ENCODE results near the gene FKBP1A. TPM values are rescaled to one million over a fixed set of nuclear protein-coding genes. Genes with fewer than 3 reads are reported as not detected.

Gene FKBP1A
- total and polyA plus RNA-seq, 9 of the 15 experiments (the other 6 are each of a cell fraction or from before 2014, with no cell fraction given) = 48.8 to 502 (median 89.6) TPM

DNA sequence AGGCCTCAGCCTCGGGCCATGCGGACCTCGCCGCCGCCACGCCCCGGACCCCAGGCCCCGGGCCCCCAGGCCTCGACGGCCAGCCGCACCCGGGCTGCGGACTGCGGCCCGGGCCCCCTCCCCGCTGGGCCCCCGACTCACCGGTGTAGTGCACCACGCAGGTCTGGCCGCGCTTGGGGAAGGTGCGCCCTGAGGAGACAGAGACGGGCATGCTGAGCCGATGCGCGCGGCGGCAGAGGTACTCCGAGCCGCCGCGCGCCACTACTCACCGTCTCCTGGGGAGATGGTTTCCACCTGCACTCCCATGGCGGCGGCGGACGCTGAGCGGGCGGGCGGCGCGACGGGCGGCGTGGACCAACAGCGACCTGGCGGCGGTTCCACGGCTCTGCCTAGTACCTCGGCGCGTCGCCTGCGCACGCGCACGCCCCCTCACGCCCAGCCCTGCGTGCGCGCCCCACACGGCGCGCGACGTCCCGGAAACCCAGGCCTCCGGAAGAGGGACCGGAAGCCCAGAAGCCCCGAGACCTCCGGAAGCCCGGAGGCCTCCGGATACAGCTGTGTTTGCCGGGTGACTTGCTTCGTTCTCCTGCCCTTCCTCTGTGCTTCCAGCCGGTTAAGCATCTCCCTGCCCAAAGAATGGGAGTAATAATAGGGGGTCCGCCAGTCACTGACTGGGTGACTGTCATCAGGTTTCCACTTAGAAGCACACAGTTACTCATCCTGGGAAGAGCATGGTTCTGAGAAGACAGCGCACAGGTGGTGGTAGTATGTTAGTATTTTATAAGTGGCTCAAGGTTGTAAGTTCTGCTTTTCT is at the start of gene FKBP1A (continued):
- TF ChIP-seq, protein P1, sequence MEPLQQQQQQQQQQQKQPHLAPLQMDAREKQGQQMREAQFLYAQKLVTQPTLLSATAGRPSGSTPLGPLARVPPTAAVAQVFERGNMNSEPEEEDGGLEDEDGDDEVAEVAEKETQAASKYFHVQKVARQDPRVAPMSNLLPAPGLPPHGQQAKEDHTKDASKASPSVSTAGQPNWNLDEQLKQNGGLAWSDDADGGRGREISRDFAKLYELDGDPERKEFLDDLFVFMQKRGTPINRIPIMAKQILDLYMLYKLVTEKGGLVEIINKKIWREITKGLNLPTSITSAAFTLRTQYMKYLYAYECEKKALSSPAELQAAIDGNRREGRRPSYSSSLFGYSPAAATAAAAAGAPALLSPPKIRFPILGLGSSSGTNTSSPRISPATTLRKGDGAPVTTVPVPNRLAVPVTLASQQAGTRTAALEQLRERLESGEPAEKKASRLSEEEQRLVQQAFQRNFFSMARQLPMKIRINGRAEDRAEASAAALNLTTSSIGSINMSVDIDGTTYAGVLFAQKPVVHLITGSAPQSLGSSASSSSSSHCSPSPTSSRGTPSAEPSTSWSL (CRISPR knock-in tag; IDR thresholded peaks at IDR 0.05; ENCODE audit: borderline replicate concordance) = no peak
- TF ChIP-seq TEAD4 (IDR thresholded peaks at IDR 0.05; ENCODE audit: low read length) (no peak), TEAD4 (CRISPR knock-in tag; IDR thresholded peaks at IDR 0.05; ENCODE audit: borderline replicate concordance) (no peak), U2AF1 (optimal IDR thresholded peaks at IDR 0.05; ENCODE audit: low read depth, low read length) (no peak), MTF1 (CRISPR knock-in tag; IDR thresholded peaks at IDR 0.05; ENCODE audit: borderline replicate concordance) (no peak), CXXC5 (CRISPR knock-in tag; IDR thresholded peaks at IDR 0.05) (peak; percentile 87), ZNF592 (IDR thresholded peaks at IDR 0.05) (no peak), CHCHD3 (CRISPR knock-in tag; IDR thresholded peaks at IDR 0.05) (no peak), TBP (optimal IDR thresholded peaks at IDR 0.05; ENCODE audit: low read depth, low read length) (peak; percentile 49), PHF8 (IDR thresholded peaks at IDR 0.05; ENCODE audit: borderline replicate concordance, low read length) (peak; percentile 63; the same call in 1 of the 2 replicates), XRCC3 (IDR thresholded peaks at IDR 0.05) (no peak)
- TF ChIP-seq, protein P2, sequence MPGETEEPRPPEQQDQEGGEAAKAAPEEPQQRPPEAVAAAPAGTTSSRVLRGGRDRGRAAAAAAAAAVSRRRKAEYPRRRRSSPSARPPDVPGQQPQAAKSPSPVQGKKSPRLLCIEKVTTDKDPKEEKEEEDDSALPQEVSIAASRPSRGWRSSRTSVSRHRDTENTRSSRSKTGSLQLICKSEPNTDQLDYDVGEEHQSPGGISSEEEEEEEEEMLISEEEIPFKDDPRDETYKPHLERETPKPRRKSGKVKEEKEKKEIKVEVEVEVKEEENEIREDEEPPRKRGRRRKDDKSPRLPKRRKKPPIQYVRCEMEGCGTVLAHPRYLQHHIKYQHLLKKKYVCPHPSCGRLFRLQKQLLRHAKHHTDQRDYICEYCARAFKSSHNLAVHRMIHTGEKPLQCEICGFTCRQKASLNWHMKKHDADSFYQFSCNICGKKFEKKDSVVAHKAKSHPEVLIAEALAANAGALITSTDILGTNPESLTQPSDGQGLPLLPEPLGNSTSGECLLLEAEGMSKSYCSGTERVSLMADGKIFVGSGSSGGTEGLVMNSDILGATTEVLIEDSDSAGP (CRISPR knock-in tag; IDR thresholded peaks at IDR 0.05) = no peak
- TF ChIP-seq, protein P3, sequence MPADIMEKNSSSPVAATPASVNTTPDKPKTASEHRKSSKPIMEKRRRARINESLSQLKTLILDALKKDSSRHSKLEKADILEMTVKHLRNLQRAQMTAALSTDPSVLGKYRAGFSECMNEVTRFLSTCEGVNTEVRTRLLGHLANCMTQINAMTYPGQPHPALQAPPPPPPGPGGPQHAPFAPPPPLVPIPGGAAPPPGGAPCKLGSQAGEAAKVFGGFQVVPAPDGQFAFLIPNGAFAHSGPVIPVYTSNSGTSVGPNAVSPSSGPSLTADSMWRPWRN (IDR thresholded peaks at IDR 0.05; ENCODE audit: low read depth) = no peak
- TF ChIP-seq, protein P4, sequence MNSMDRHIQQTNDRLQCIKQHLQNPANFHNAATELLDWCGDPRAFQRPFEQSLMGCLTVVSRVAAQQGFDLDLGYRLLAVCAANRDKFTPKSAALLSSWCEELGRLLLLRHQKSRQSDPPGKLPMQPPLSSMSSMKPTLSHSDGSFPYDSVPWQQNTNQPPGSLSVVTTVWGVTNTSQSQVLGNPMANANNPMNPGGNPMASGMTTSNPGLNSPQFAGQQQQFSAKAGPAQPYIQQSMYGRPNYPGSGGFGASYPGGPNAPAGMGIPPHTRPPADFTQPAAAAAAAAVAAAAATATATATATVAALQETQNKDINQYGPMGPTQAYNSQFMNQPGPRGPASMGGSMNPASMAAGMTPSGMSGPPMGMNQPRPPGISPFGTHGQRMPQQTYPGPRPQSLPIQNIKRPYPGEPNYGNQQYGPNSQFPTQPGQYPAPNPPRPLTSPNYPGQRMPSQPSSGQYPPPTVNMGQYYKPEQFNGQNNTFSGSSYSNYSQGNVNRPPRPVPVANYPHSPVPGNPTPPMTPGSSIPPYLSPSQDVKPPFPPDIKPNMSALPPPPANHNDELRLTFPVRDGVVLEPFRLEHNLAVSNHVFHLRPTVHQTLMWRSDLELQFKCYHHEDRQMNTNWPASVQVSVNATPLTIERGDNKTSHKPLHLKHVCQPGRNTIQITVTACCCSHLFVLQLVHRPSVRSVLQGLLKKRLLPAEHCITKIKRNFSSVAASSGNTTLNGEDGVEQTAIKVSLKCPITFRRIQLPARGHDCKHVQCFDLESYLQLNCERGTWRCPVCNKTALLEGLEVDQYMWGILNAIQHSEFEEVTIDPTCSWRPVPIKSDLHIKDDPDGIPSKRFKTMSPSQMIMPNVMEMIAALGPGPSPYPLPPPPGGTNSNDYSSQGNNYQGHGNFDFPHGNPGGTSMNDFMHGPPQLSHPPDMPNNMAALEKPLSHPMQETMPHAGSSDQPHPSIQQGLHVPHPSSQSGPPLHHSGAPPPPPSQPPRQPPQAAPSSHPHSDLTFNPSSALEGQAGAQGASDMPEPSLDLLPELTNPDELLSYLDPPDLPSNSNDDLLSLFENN (IDR thresholded peaks at IDR 0.05; ENCODE audit: low read depth in 2 of 2, low read length in 2 of 2) = no peak

Measured in K562 (cell line).